HEK293 (cell line): Measurements from ENCODE around the gene PNMA8A.

Experiments used
- PRDM1 ChIP-seq: fragments of 450-650 bp; formaldehyde crosslinking; IDR thresholded peaks from 2 replicates; pipeline ENCODE4; 2016; ENCODE audit warnings: missing biosample characterization, missing genetic modification characterization
- RBAK ChIP-seq: fragments of 450-650 bp; formaldehyde crosslinking; IDR thresholded peaks from 2 replicates; pipeline ENCODE4 v1.5.1; 2016; ENCODE audit warnings: missing biosample characterization, missing genetic modification characterization
- ZNF23 ChIP-seq: fragments of 450-650 bp; formaldehyde crosslinking; IDR thresholded peaks from 2 replicates; pipeline ENCODE4 v1.5.1; 2016; ENCODE audit warnings: missing biosample characterization, missing genetic modification characterization, borderline replicate concordance
- ZNF292 ChIP-seq: fragments of 450-650 bp; formaldehyde crosslinking; IDR thresholded peaks from 2 replicates; pipeline ENCODE4 v1.5.1; 2016; ENCODE audit warnings: low read depth, missing biosample characterization, missing genetic modification characterization, borderline replicate concordance
- ZNF394 ChIP-seq: fragments of 450-650 bp; formaldehyde crosslinking; IDR thresholded peaks from 2 replicates; pipeline ENCODE4 v1.5.1; 2016; ENCODE audit warnings: missing biosample characterization, missing genetic modification characterization, mild to moderate bottlenecking, moderate library complexity, borderline replicate concordance
- ZNF830 ChIP-seq: fragments of 450-650 bp; IDR thresholded peaks from 2 replicates; pipeline ENCODE4 v1.5.0; 2018; ENCODE audit warnings: missing biosample characterization, missing genetic modification characterization, low read depth, mild to moderate bottlenecking, moderate library complexity
- TF ChIP-seq, protein P1 (sequence below): fragments of 450-650 bp; formaldehyde crosslinking; IDR thresholded peaks from 2 replicates; pipeline ENCODE4 v1.5.1; 2016; ENCODE audit warnings: missing biosample characterization, missing genetic modification characterization
- TF ChIP-seq, protein P2 (sequence below): fragments of 450-650 bp; formaldehyde crosslinking; IDR thresholded peaks from 2 replicates; pipeline ENCODE4 v1.5.1; 2016; ENCODE audit warnings: missing biosample characterization, missing genetic modification characterization, low read depth
- TF ChIP-seq, protein P3 (sequence below): IDR thresholded peaks from 2 replicates; pipeline ENCODE4 v1.6.1; 2011; ENCODE audit warnings: mild to moderate bottlenecking, low read depth, low read length, borderline replicate concordance

DNA sequence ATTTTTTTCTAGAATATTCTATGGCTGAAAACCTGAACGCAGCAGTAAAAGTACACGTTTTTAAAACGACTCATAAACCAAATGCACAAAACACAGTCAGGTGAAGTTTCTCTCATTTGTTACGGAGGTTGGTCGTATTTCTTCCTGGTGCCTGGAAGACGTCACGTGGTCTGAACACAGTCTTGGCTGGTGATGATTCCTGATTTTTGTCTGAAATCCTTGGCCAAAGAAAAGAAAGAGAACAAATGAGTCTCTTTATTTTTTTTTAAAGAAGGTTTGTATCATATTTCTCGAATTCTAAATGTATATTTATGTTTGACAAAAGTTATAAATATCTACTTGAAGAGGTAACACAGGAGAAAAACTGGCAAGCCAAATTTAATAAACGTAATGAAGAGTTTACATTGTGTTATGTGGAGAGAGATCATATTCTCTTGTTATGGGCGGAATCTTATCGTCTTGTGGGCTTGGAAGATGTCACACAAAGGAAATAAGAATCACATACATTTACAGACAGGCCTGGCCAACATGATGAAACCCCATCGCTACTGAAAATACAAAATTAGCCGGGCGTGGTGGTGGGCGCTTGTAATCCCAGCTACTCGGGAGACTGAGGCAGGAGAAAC lies 10.0 kb upstream of the PNMA8A start:
- TF ChIP-seq ZNF394 (no peak), ZNF292 (tag by site-specific recombination) (no peak), PRDM1 (no peak), RBAK (no peak), ZNF23 (tag by site-specific recombination) (no peak), ZNF830 (tag by site-specific recombination) (no peak)
- TF ChIP-seq, protein P1, sequence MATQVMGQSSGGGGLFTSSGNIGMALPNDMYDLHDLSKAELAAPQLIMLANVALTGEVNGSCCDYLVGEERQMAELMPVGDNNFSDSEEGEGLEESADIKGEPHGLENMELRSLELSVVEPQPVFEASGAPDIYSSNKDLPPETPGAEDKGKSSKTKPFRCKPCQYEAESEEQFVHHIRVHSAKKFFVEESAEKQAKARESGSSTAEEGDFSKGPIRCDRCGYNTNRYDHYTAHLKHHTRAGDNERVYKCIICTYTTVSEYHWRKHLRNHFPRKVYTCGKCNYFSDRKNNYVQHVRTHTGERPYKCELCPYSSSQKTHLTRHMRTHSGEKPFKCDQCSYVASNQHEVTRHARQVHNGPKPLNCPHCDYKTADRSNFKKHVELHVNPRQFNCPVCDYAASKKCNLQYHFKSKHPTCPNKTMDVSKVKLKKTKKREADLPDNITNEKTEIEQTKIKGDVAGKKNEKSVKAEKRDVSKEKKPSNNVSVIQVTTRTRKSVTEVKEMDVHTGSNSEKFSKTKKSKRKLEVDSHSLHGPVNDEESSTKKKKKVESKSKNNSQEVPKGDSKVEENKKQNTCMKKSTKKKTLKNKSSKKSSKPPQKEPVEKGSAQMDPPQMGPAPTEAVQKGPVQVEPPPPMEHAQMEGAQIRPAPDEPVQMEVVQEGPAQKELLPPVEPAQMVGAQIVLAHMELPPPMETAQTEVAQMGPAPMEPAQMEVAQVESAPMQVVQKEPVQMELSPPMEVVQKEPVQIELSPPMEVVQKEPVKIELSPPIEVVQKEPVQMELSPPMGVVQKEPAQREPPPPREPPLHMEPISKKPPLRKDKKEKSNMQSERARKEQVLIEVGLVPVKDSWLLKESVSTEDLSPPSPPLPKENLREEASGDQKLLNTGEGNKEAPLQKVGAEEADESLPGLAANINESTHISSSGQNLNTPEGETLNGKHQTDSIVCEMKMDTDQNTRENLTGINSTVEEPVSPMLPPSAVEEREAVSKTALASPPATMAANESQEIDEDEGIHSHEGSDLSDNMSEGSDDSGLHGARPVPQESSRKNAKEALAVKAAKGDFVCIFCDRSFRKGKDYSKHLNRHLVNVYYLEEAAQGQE (tag by site-specific recombination) = no peak
- TF ChIP-seq, protein P2, sequence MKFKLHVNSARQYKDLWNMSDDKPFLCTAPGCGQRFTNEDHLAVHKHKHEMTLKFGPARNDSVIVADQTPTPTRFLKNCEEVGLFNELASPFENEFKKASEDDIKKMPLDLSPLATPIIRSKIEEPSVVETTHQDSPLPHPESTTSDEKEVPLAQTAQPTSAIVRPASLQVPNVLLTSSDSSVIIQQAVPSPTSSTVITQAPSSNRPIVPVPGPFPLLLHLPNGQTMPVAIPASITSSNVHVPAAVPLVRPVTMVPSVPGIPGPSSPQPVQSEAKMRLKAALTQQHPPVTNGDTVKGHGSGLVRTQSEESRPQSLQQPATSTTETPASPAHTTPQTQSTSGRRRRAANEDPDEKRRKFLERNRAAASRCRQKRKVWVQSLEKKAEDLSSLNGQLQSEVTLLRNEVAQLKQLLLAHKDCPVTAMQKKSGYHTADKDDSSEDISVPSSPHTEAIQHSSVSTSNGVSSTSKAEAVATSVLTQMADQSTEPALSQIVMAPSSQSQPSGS (tag by site-specific recombination) = no peak
- TF ChIP-seq, protein P3, sequence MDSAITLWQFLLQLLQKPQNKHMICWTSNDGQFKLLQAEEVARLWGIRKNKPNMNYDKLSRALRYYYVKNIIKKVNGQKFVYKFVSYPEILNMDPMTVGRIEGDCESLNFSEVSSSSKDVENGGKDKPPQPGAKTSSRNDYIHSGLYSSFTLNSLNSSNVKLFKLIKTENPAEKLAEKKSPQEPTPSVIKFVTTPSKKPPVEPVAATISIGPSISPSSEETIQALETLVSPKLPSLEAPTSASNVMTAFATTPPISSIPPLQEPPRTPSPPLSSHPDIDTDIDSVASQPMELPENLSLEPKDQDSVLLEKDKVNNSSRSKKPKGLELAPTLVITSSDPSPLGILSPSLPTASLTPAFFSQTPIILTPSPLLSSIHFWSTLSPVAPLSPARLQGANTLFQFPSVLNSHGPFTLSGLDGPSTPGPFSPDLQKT = no peak
